ENCODE measurements around the gene TMED9.

- TF ChIP-seq, protein P1, sequence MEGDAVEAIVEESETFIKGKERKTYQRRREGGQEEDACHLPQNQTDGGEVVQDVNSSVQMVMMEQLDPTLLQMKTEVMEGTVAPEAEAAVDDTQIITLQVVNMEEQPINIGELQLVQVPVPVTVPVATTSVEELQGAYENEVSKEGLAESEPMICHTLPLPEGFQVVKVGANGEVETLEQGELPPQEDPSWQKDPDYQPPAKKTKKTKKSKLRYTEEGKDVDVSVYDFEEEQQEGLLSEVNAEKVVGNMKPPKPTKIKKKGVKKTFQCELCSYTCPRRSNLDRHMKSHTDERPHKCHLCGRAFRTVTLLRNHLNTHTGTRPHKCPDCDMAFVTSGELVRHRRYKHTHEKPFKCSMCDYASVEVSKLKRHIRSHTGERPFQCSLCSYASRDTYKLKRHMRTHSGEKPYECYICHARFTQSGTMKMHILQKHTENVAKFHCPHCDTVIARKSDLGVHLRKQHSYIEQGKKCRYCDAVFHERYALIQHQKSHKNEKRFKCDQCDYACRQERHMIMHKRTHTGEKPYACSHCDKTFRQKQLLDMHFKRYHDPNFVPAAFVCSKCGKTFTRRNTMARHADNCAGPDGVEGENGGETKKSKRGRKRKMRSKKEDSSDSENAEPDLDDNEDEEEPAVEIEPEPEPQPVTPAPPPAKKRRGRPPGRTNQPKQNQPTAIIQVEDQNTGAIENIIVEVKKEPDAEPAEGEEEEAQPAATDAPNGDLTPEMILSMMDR (conservative IDR thresholded peaks at IDR 0.05) = no peak
- no peak for TF ChIP-seq ZFX (IDR thresholded peaks at IDR 0.05)
Observed at GRCh38 chr5:177576169-177576568, 15.8 kb upstream of the TMED9 start.
